Fibroblast of skin of scalp (primary cell): ENCODE measurements around the gene POLE3.
A peak's percentile ranks its signal among the peaks of the same experiment; 100 is the strongest.
"Not testable (repeated sequence)": the region's sequence is repeated elsewhere in the genome, so short reads cannot be mapped to it uniquely, and the experiment has no call there.

Experiments used
- DNase-seq: peaks from one replicate; pipeline ENCODE4 v3.0.0-alpha.2; 2013

Gene POLE3

GRCh38 chr9:113403646-113404045, 6.8 kb downstream of the POLE3 start:
- DNase-seq, result no peak

GRCh38 chr9:113401027-113401792, 9.3 kb downstream of the POLE3 start, which contains the start of gene ALAD:
Gene ALAD, minus strand, starts transcription at chr9:113401284. Its CDS starts 7,725 bp downstream, at chr9:113393559.
- peak; percentile 99 for DNase-seq

- no peak for DNase-seq
These were observed 10.8 kb downstream of the POLE3 start for GRCh38 chr9:113399646-113400200.

GRCh38 chr9:113398796-113399195, 11.7 kb downstream of the POLE3 start:
- DNase-seq, result no peak

GRCh38 chr9:113397203-113397631, 13.3 kb downstream of the POLE3 start:
- no peak for DNase-seq

GRCh38 chr9:113395000-113395861, 15.2 kb downstream of the POLE3 start:
- DNase-seq, result no peak

GRCh38 chr9:113393281-113393680, 17.2 kb downstream of the POLE3 start:
- DNase-seq, result no peak

- DNase-seq, result no peak
These were observed 18.6 kb downstream of the POLE3 start for GRCh38 chr9:113391917-113392316.

- DNase-seq, result no peak
These were observed 20.1 kb downstream of the POLE3 start for GRCh38 chr9:113390192-113390960.

- no peak for DNase-seq
These were observed 21.0 kb downstream of the POLE3 start for GRCh38 chr9:113389451-113389850.

- DNase-seq, result no peak
These were observed 21.6 kb downstream of the POLE3 start for GRCh38 chr9:113388833-113389232.

GRCh38 chr9:113387560-113388230, 22.8 kb downstream of the POLE3 start:
- DNase-seq, result no peak

GRCh38 chr9:113386571-113387393, 23.7 kb downstream of the POLE3 start:
- DNase-seq, result no peak

GRCh38 chr9:113381909-113382411, 28.5 kb downstream of the POLE3 start:
- no peak for DNase-seq

GRCh38 chr9:113381441-113381840, 29.0 kb downstream of the POLE3 start:
- not testable (repeated sequence) for DNase-seq

- no peak for DNase-seq
These were observed 29.6 kb downstream of the POLE3 start for GRCh38 chr9:113380869-113381378.

- not testable (repeated sequence) for DNase-seq
These were observed 30.7 kb downstream of the POLE3 start for GRCh38 chr9:113379829-113380210.

GRCh38 chr9:113379094-113379828, 31.2 kb downstream of the POLE3 start:
- DNase-seq, result not testable (repeated sequence)
